Ovary (tissue), 9 donors: ENCODE data around the gene AQP5. TPM values are rescaled to one million over a fixed set of nuclear protein-coding genes. Genes with fewer than 3 reads are reported as not detected.

Experiments
- DNase-seq, 5 donors: peaks; one replicate each; pipeline ENCODE4 v3.0.0-alpha.2; 2019 to 2020
- H3K27ac ChIP-seq, 2 donors: fragments of 200-600 bp; one replicate each; pipeline versions ENCODE4 v1.5.1 to v1.8.0; 2019 to 2022
- H3K27me3 ChIP-seq: fragments of 200-600 bp; one replicate; pipeline ENCODE4 v1.8.0; 2022
- H3K36me3 ChIP-seq: fragments of 200-600 bp; sonication (generic); one replicate; pipeline ENCODE4 v1.5.1; 2019
- H3K4me1 ChIP-seq: one replicate; pipeline ENCODE4 v1.8.1; 2013; ENCODE audit warnings: mild to moderate bottlenecking, moderate library complexity; ENCODE audit not compliant: insufficient read depth
- H3K4me3 ChIP-seq: fragments of 200-600 bp; sonication (generic); one replicate; pipeline ENCODE4 v1.5.1; 2017
- H3K9me3 ChIP-seq, 2 donors: fragments of 200-600 bp in 1 of 2; sonication (generic) in 1 of 2; one replicate each; pipeline versions ENCODE4 v1.5.1 to v1.8.1; 2013 to 2019; ENCODE audit warnings: mild to moderate bottlenecking in 1 of 2, moderate library complexity in 1 of 2
- CTCF ChIP-seq, 3 donors: fragments of 450-650 bp in 2 of 3; fragments of 200-600 bp in 1 of 3; IDR thresholded peaks; one replicate each; pipeline versions ENCODE4 v1.5.1 to v1.8.0; 2016 to 2022; ENCODE audit warnings: antibody characterized with exemption in 3 of 3, mild to moderate bottlenecking in 1 of 3
- EP300 ChIP-seq: sonication (generic); formaldehyde crosslinking; IDR thresholded peaks from one replicate; pipeline ENCODE4 v1.6.1; 2017; ENCODE audit warnings: antibody characterized with exemption
- POLR2A ChIP-seq: fragments of 450-650 bp; IDR thresholded peaks from one replicate; pipeline ENCODE4 v1.6.1; 2017; ENCODE audit warnings: antibody characterized with exemption, mild to moderate bottlenecking, moderate library complexity
- WGBS, 3 donors: extraction: QIAGEN DNeasy Blood & Tissue Kit in 1 of 3; methylation state at CpG; one replicate each; pipeline versions ENCODE4 v1.1.5 to v1.1.7; 2013 to 2017; 5-methylcytosine and 5-hydroxymethylcytosine counted together
- intact Hi-C, 4 donors: fragments of 100-400 bp; cut with DNase I; formaldehyde crosslinking; loops; one replicate each; pipeline versions ENCODE4 v1.11.0 to v1.15.1; 2022 to 2023
- polyA plus RNA-seq, 2 donors: library from polyadenylated mRNA; stranded (reverse); fragments of 200-250 nt in 1 of 2; fragments of 350-450 nt in 1 of 2; fragmentation: Illumina TruSeq in 1 of 2; extraction: RNeasy Lipid Tissue Mini Kit (QIAGEN cat#74804) in 1 of 2; gene quantifications; one replicate each; pipeline ENCODE4 v1.2.3, GENCODE V29; 2013 to 2014
- total RNA-seq, 7 donors: library from RNA; depleted of rRNA in 2 of 7; stranded (reverse); fragments of >200 nt in 2 of 7; fragmentation: NEBNext Ultra II Directional in 3 of 7; extraction: Animal tissue kit (Norgen Biotek cat#: 25700) in 3 of 7; gene quantifications; one replicate each; pipeline versions ENCODE4 v1.1.0 to v1.2.4, GENCODE V29; 2016 to 2023
- donor health status: DM: no; HTN: no; CAD: no; lungs with moderate emphysema.
- donor health status: DM: no; HTN: no; CAD: no.
- donor health status: Bipolar disorder and iron deficiency.
- donor health status: DM: yes; HTN: yes; CAD: no.
- donor health status: DM: no; HTN: no; CAD: no.
- donor health status: DM: yes; HTN: yes; CAD: no.

AQP5 gene
- total and polyA plus RNA-seq, 9 donors, result 0.12 to 0.92 (median 0.50) TPM; not detected in 4

GRCh38 chr12:49921299-49921698 lies 40.4 kb upstream of the AQP5 start:
- 76 to 81% (median 79%) methylated on average over 3 of the region's 3 CpGs for WGBS, 3 donors
- no peak overlapping the region for H3K27ac ChIP-seq
- DNase-seq, result no peak
- intact Hi-C loops, result no loop called here
- no peaks in the 10 kb centered on the region for H3K27me3 ChIP-seq
- no peak overlapping the region for H3K4me3 ChIP-seq
- no peaks in the 10 kb centered on the region for H3K36me3 ChIP-seq
- TF ChIP-seq CTCF (IDR thresholded peaks at IDR 0.05), result no peak
- no peak for TF ChIP-seq EP300
- TF ChIP-seq POLR2A, result no peak
- H3K9me3 ChIP-seq, result no peaks in the 10 kb centered on the region
- H3K4me1 ChIP-seq, result peaks cover 17% of the 10 kb centered on the region

- Histone ChIP-seq H3K27me3 (no peaks in the 10 kb centered on the region), H3K4me3 (no peak overlapping the region), H3K27ac (no peak overlapping the region), H3K9me3 (no peaks in the 10 kb centered on the region), H3K4me1 (peaks cover 17% of the 10 kb centered on the region), H3K36me3 (no peaks in the 10 kb centered on the region)
- 83 to 89% (median 87%) methylated on average over 6 of the region's 6 CpGs for WGBS, 3 donors
- intact Hi-C loops, result no loop called here
- TF ChIP-seq POLR2A (no peak), CTCF (IDR thresholded peaks at IDR 0.05) (no peak), EP300 (no peak)
- DNase-seq, result no peak
Observed at GRCh38 chr12:49921936-49922335, 39.7 kb upstream of the AQP5 start.

GRCh38 chr12:49922349-49923034 lies 39.2 kb upstream of the AQP5 start:
- WGBS, 3 donors, result 24 to 30% (median 28%) methylated on average over 12 of the region's 12 CpGs
- intact Hi-C loops, result no loop called here
- H3K27me3 ChIP-seq, result no peaks in the 10 kb centered on the region
- H3K4me1 ChIP-seq, result peaks cover 17% of the 10 kb centered on the region
- no peaks in the 10 kb centered on the region for H3K36me3 ChIP-seq
- peak; percentile 65 to 82 (median 68) for DNase-seq
- H3K9me3 ChIP-seq, result no peaks in the 10 kb centered on the region
- TF ChIP-seq CTCF (IDR thresholded peaks at IDR 0.05), result no peak
- TF ChIP-seq POLR2A, result no peak
- no peak for TF ChIP-seq EP300
- no peak overlapping the region for H3K4me3 ChIP-seq
- peak overlapping the region in 1 of 2 donors; percentile 19 for H3K27ac ChIP-seq

- Histone ChIP-seq H3K36me3 (no peaks in the 10 kb centered on the region), H3K27ac (peak overlapping the region in 1 of 2 donors; percentile 19), H3K4me3 (no peak overlapping the region), H3K27me3 (no peaks in the 10 kb centered on the region), H3K4me1 (peaks cover 17% of the 10 kb centered on the region), H3K9me3 (no peaks in the 10 kb centered on the region)
- intact Hi-C loops, result no loop called here
- TF ChIP-seq CTCF (IDR thresholded peaks at IDR 0.05), result no peak
- no peak for TF ChIP-seq EP300
- no peak for TF ChIP-seq POLR2A
- peak in 1 of 5 donors; percentile 57 for DNase-seq
- 34 to 40% (median 37%) methylated on average over 7 of the region's 7 CpGs for WGBS, 3 donors
Observed at GRCh38 chr12:49923035-49923644, 38.5 kb upstream of the AQP5 start.
